GM21423 (cell line): ENCODE measurements around the gene KRT33B.
"Not testable (repeated sequence)": the region's sequence is repeated elsewhere in the genome, so short reads cannot be mapped to it uniquely, and the experiment has no call there.

Experiments used
- ATAC-seq: cut with Tn5 transposase; IDR thresholded peaks from one replicate; pipeline ENCODE4 v1.9.1; 2021; ENCODE audit warnings: mild to moderate bottlenecking, moderate library complexity; ENCODE audit not compliant: unreplicated experiment

Gene KRT33B

DNA sequence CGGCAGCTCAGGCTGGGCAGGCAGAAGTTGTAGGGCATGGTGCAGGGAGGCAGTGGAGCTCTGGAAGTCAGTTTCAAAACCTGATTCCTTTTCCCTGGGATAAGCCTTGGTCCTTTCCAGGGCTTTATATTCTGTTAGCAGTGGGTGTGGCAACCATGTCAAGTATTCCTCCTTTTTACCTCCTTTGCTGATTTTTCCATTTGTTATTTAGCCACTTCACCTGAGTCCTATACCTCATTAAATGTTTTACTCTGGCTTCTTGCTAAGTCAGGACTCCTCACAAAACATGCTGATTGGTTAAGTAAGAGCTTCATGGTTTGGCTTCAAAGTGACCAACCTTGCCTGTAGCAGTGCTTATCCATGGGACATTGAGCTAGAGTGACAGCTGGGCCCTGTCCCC lies at the start of gene KRT33B:
Gene KRT33B (minus strand): TSS at position 101 of the 400 bp plus-strand sequence. CDS start 63 bp downstream, at position 38.
- no peak for ATAC-seq

DNA sequence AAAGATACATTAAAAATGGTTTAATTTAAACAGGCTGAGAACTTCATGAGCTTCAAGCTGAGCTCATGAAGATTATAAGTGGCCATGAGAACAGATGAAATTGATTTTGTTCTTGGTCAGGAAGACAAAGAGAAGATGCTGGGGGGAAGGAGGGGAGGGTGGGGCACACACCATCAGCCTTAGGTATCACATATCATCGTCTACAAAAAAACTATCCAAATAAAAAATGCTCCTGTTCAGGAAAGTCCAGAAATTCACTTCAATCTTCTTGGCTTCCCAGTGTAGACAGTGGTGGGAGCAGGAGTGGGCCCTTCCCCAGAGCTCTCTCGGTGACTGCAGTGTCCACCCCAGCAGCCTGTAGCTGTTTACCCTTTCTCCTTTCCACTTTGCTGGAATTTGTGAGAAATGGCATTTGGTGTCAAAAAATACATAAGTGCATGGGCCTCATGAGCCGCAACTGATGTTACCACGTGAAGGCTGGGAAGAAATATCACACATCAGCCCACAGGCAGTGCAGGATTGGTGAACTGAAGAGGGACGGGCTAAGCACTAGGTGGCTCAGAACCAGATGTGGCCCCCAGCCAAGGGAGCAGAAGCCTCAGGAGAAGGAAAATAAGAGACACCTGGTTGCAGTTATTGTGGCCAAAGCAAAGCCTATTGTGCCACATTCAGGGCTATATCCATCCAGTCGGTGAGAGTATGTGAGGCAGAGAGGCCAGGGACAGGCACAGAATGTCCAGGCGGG lies 48.7 kb upstream of the KRT33B start:
- ATAC-seq = no peak

DNA sequence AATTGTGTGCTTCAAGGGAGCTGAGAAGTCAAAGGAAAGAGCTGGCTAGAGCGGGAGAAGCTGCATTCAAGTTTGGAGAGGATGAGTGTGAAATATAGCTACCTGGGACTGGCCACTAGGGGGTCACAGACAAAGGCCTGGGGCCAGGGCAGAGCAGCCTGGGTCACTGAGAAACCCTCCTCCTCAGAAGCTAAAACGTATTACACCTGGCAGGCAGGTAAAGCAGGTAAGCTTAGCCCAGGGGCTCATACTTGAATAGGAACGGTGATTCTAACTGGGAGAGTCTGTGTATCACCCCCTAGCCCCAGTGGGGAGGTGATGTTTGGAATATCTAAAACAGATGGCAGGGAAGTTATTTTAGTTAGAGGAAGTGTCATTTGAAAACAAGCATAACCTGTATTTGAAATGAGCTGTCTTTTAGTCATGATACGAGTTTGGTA lies 48.0 kb upstream of the KRT33B start:
- no peak for ATAC-seq

DNA sequence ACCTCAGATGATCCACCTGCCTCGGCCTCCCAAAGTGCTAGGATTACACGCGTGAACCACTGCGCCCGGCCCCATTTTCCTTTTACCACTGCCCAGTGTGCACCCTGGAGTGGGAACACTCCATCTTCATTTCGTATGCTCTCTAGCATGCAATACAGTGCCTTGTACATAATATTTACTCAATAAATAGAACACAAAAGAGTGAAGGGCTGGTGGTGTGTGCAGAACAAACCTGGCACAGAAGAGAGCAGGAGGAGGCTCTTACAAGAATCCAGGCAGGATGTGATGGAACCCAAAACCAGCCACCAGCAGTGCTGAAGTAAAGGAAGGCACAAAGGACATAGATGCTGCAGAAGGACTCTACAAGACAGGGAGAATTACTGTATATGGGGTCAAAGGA lies 47.5 kb upstream of the KRT33B start:
- ATAC-seq = no peak

DNA sequence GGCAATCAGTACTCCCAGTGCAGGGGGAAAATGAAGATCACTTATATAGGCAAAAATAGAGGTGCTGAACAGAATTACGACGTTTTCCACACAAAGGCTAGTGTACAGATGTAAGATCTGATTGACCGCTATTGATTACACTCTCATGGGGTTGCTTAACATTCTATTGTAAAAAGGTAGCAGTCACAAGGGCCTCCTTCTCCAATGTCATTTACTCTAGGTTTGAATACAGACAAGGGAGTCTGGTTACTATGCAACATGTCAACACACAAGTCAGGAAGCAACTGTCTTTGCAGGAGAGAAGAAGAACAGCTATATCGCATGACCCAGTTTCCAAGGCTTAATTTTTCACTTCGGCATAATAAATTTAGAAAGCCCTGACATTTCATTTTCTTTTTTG lies 46.9 kb upstream of the KRT33B start:
- no peak for ATAC-seq

DNA sequence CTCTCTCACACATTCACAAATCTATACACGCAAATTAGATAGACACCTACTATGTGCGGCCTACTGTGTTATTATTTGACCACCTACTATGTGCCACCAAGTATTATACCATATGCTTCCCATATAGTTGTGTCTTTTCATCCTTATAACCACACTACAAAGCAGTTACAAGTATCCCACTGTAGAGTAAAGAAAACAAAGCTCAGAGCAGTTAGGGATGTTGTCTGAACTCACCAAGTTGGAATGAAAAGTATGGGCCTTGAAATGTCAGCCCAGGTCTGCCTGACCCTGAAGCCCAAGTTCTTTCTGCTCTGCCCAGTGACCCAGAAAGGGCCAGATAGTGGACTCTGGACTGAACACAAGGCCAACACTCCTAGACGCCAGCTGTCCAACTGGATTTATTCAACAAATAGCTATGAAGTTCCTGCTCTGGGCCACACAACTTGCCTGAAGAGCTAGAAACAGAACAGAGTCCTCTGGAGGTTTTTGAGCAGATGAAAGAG lies 46.3 kb upstream of the KRT33B start:
- no peak for ATAC-seq

DNA sequence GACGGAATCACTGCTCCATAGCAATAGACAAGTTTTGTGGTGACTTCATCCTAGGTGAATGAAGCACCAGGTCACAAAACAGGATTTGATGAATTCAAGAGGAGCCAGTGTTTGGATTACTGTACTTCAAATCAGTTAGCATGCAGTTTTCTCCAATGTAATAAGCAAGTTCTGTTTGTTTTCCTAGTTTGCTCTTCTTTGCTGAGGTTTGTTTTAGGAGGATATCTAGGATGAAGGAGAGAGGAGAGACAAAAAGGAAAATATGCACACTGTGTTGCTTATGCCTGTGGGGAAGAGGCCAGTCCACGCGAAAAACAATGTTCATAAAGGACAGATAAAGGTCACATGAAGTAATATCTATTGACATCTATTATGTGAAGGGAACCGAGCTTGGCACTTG lies 45.8 kb upstream of the KRT33B start:
- ATAC-seq = no peak

DNA sequence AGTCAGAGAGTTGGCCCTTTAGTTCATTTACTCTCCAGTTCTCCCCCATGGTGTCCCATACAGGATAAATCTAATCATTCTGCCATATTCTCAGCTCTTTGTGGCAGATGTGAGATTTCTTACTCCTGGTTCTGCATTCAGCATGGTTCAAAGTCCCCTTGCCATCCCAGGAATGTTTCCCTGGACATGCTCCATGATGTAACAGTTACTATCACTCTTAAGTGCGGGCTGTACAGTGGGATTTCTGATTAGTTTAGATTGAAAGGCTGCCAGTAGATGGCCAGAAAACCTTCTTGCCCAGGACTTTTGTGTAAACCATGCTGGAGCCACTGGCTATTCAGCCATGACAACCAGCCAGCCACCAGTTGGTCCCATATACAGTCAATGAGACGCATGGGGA lies 44.4 kb upstream of the KRT33B start:
- ATAC-seq = no peak

DNA sequence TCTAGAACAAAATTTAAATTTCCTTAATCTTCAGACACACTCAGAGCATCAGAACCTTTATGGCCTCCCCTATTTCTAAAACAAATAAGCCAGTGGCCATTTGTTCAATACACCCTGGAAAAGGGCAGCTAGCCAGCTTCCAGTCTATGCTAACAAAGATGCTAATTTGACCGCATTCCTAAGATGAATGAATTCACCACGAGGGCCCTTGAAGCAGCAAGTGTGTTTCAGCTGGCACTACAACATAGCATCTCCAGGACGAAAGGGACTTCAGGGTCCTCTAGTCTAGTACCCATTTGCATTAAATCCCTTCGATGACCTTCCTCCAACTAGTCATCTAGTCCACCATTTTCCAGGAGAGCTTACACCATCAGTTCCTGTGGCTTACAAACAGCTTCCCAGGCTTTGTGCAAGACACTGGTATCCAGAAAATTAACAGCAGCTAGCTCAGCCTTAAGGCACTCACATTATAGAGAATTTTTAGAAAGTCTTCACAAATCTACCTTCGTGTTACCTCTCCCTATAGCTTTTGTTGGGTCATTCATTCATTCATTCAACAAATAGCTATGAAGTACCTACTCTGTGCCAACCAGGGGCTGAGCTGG lies 43.8 kb upstream of the KRT33B start:
- no peak for ATAC-seq

DNA sequence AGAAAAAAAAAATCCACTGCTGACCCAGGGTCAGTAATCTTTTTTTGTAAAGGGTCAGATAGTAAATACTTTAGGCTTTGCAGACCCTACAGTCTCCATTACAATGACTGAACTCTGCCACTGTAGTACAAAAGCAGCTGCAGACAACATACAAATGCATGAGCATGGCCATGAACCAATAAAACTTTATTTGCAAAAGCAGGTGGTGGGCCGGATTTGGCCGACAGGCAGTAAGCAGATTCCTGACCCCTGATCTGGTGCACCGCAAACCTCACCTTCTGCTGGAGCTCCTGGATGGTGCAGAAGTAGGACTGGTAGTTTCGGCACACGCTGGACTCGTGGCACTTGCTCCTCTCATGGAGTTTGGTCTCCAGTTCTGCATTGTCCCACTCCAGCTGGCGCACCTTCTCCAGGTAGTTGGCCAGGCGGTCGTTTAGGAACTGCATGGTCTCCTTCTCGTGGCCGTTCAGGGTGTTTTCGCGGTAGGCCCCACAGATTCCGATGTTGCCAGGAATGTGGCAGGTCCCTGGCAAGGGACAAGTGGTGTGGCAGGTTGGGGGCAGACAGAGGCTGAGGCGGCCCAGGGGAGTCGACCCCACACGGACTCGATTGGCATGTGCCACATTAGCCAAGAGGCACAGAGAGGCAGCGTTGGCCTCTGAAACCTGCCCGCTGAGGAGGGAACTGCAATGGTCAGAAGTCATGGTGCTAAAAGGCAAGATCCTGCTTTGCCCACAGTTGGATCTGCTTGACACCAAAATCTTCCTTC lies 41.6 kb upstream of the KRT33B start:
- no peak for ATAC-seq

DNA sequence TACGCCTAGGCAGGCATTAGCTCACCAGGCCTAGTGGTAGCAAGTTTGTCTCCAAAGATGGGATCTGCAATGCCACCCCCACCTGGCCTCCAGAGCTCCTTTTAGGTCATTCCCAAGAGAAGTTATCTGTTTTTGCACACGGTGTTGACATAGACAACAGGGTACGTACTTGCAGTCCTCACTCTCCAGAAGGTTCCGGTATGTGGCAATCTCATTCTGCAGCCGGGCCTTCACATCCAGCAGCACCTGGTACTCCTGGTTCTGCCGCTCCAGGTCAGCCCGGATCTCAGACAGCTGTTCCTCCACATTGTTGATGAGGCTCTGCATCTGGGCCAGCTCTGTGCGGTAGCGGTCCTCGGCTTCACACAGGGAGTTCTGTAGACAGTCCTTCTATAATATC lies 37.6 kb upstream of the KRT33B start:
- no peak for ATAC-seq

DNA sequence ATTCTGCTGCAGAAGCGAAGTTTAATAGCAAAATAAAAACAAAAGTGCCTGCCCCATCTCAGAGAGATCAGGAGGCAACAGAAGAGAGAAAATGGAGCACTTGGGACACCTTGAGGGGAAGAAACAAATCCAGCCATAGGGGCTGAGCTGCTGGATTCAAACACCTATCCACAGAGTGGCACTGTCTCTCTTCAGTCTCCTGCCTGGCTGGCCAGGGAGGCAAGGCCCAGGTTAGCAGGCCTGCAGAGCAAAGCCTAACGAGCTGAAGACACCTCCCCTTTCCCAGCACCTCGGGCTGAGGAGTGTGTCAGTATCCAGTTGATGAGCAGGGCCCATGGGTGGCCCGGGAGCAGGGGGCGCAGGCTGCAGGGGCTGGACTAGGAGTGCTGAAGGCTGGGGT lies 36.6 kb upstream of the KRT33B start:
- ATAC-seq = no peak

DNA sequence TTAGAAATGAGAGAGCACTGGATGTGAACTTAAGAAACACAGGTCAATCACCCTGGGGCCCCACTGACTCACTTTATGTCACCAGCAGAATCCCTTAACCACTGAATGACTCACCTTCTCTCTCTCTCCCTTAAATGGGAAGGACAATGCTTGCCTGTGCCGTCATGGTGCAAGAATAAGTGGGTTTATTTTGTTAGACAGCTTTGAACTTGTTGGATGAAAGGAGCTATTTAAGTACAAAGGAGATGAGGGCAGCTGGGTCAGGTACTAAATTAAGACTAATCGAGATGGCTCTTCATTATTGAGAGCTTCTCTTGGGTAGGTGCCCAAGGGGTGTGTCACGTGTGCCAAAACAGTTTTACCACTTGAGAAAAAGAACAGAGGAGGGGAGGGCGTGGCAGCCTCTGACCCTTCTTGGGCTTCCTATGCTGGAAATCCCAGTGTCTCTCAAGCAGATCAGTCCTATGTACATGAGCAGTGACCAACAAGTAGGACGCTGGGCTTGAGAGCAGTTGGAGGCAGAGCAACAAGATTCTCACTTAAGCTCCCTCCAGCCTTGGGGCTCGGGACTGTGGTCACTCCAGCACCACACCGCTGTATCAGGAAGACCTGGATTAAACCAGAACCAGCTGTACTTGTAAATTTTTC lies 34.5 kb upstream of the KRT33B start:
- no peak for ATAC-seq

DNA sequence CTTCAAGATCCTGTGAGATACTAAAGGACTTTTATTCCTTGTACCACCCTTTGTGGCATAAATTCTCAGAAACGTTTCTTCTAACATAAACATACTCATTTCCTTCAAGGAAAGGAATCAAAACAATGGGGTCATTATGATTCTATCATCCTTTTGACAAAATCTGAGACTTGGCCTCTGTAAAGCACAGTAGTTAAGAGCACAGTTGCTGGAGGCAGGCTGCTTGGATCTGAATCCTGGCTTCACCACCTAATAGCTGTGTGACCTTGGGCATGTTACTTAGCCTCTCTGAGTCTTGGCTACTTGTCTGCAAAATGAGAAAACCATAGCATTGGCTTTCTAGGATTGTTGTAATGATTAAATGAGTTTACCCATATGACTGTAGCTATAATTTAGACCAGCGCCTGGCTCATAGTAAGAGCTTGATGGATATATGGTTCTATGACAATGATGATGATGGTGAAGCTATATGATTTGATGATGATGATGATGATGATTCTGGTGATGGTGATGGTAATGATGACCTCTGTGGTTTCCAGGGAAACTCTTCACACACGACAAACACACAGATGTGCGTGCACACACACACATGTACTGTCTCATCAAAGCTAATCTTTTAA lies 33.9 kb upstream of the KRT33B start:
- ATAC-seq = no peak

DNA sequence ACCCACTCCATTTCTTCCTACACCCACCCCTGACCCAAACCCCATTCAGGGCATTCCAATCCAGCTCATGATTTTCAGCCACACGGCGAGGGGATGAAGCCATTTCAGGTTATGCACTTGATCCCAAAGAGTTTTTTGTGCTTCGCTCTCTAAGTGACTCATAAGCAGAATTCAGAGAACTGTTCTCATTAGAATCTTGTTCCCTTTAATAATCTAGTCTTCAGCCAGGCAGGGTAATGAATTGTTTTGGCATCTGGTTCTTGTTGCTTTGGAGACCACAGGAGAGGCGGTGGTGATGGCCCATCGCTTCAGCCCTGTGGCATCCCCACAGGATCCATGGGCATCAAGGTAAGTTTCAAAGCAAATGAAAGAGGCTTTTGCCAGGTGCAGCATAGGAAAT lies 32.5 kb upstream of the KRT33B start:
- no peak for ATAC-seq

DNA sequence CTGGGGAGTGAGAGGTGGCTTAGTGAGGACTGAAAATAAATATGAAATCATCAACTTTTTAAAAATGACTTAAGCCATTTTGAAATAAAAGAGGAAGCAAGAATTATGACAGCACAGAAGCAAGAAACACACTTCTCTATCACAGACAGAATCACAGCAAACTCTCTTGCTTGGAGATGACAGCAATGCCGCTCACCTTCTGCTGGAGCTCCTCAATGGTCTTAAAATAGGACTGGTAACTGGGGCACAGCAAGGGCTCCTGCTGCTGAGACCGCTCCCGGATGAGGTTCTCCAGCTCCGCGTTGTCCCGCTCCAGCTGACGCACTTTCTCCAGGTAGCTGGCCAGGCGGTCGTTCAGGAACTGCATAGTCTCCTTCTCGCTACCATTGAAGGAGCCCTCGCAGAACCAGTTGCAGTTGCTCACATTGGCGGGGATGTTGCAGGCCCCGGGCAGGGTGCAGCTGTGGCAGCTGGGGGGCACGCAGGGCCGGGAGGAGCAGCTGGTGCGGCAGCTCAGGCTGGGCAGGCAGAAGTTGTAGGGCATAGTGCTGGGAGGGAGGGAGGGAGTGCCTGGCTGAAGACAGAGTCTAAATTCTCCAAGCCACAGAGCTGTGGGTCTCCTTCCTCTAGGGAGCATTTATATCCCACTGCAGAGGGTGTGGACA lies 27.5 kb upstream of the KRT33B start, which contains the start of gene KRT31:
Gene KRT31 (minus strand): TSS at position 613 of the 665 bp plus-strand sequence. CDS start 69 bp downstream, at position 544.
- no peak for ATAC-seq

DNA sequence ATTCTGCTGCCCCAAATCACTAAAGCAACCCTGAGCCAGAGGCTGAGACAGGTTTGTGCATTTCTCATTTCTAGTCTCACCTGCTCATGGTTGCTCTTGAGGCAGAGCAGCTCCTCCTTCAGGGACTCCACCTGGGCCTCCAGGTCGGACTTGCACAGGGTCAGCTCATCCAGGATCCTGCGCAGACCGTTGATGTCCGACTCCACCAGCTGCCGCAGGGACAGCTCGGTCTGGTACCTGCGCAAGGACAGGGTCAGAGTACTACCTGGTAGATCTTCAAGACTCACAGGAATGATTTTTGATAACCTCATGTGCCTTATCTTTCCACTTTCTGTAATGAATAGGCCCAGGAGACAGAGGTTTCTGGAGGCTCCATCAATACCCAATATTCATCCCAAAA lies 26.7 kb upstream of the KRT33B start:
- no peak for ATAC-seq

DNA sequence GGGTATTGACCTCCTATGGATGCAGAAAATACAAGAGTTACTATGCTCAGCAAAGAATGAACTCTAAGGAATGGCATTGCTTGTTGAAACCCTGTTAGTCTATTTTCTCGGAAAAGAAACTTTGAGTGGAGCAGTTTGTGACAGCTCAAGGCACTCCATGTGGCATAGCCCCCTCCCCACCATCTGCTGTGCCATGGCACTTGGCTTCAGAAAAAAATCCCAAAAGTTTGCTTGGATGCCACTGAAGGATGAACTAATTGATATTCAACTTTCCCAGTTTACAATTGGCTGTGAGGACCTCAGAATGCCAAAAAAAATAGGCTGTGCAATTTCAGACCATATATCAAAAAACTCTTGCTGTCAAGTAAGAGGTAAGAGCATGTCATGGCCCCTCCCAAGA lies 26.0 kb upstream of the KRT33B start:
- no peak for ATAC-seq

DNA sequence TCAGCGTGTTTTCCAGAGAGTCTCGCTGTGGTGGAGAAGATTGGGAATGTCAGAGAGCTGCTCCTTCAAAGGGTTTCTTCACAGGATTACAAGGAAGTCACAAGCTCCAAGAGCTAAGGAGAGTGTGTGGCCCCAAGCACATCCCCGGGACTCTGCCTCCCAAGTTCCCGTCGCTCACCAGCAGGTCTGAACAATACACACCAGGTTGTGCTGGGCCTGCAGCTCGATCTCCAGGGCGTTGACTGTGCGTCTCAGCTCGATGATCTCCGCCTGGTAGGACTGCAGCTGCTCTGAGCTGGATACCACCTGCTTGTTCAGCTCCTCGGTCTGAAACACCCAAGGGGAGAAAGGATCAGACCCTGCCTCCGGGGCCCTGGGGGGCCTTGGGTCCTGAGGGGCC lies 25.4 kb upstream of the KRT33B start:
- not testable (repeated sequence) for ATAC-seq
